Right lobe of liver (tissue), 4 donors: ENCODE measurements around the gene SPATA16.
"Not testable (repeated sequence)": the region's sequence is repeated elsewhere in the genome, so short reads cannot be mapped to it uniquely, and the experiment has no call there.

Source experiments
- CTCF ChIP-seq, 4 donors: fragments of 200-600 bp in 3 of 4; fragments of 450-650 bp in 1 of 4; IDR thresholded peaks; one replicate each; pipeline versions ENCODE4 v1.5.1 to v1.8.0; 2016 to 2022; ENCODE audit warnings: antibody characterized with exemption in 4 of 4, mild to moderate bottlenecking in 2 of 4
- POLR2A ChIP-seq: fragments of 450-650 bp; IDR thresholded peaks from one replicate; pipeline ENCODE4 v1.6.1; 2017; ENCODE audit warnings: antibody characterized with exemption, mild to moderate bottlenecking
- donor health status: DM: no; HTN: no; CAD: no.
- donor health status: DM: no; HTN: no; CAD: no.
- donor health status: DM: no; HTN: yes; CAD: no.

- not testable (repeated sequence) for TF ChIP-seq CTCF (IDR thresholded peaks at IDR 0.05); POLR2A
These were observed 120.9 kb downstream of the SPATA16 start for GRCh38 chr3:173020128-173020527.
